ENCODE measurements around the gene ARMC10. TPM values are rescaled to one million over a fixed set of nuclear protein-coding genes. Genes with fewer than 3 reads are reported as not detected.

Gene ARMC10
- polyA plus RNA-seq, 1 donor from 2014 or later = 28.8 TPM

GRCh38 chr7:103129702-103130549 lies 55.0 kb downstream of the ARMC10 start:
- H2AFZ ChIP-seq (ENCODE audit: low read depth, low read length) = no peak overlapping the region
- H3K36me3 ChIP-seq (ENCODE audit: insufficient read depth, low read length) = peaks cover 3% of the 10 kb centered on the region
- H3K4me3 ChIP-seq (ENCODE audit: low read length) = no peak overlapping the region
- H3K27me3 ChIP-seq (ENCODE audit: insufficient read depth, low read depth, low read length) = no peaks in the 10 kb centered on the region
- H3K9ac ChIP-seq (ENCODE audit: low read length) = no peak overlapping the region
- H3F3A ChIP-seq (ENCODE audit: insufficient read depth, low read length, poor library complexity, severe bottlenecking) = no peaks in the 10 kb centered on the region
- TF ChIP-seq TAF1 (IDR thresholded peaks at IDR 0.05; ENCODE audit: low read depth) (no peak), CTCF (IDR thresholded peaks at IDR 0.05; ENCODE audit: poor library complexity, severe bottlenecking) (no peak), SMC3 (conservative IDR thresholded peaks at IDR 0.05; ENCODE audit: poor library complexity) (no peak), EP300 (conservative IDR thresholded peaks at IDR 0.05; ENCODE audit: poor library complexity, severe bottlenecking) (no peak), EZH2 (IDR thresholded peaks at IDR 0.05; ENCODE audit: borderline replicate concordance, insufficient read depth, low read length, poor library complexity, severe bottlenecking) (no peak), REST (IDR thresholded peaks at IDR 0.05; ENCODE audit: borderline replicate concordance) (no peak), POLR2AphosphoS5 (IDR thresholded peaks at IDR 0.05) (no peak), RAD21 (conservative IDR thresholded peaks at IDR 0.05) (no peak)
- no peaks in the 10 kb centered on the region for H4K20me1 ChIP-seq (ENCODE audit: insufficient read depth)
- H3K27ac ChIP-seq (ENCODE audit: low read length) = no peak overlapping the region
- H3K79me2 ChIP-seq (replicated peaks; ENCODE audit: insufficient read depth, low read length) = no peaks in the 10 kb centered on the region
- H3K4me2 ChIP-seq (ENCODE audit: low read length) = no peak overlapping the region
- H3K9me3 ChIP-seq (ENCODE audit: low read length) = no peaks in the 10 kb centered on the region
- no peaks in the 10 kb centered on the region for H3K9me2 ChIP-seq (ENCODE audit: insufficient read depth, low read length)

- TF ChIP-seq MXI1 (conservative IDR thresholded peaks at IDR 0.05; ENCODE audit: poor library complexity, severe bottlenecking) = no peak
- TF ChIP-seq RAD21 (conservative IDR thresholded peaks at IDR 0.05) = no peak
- TF ChIP-seq CTCF (IDR thresholded peaks at IDR 0.05; ENCODE audit: poor library complexity, severe bottlenecking) = no peak
- TF ChIP-seq TAF1 (IDR thresholded peaks at IDR 0.05; ENCODE audit: low read depth) = no peak
- TF ChIP-seq REST (IDR thresholded peaks at IDR 0.05; ENCODE audit: borderline replicate concordance) = no peak
- no peak for TF ChIP-seq EP300 (conservative IDR thresholded peaks at IDR 0.05; ENCODE audit: poor library complexity, severe bottlenecking)
- H3K9me2 ChIP-seq (ENCODE audit: insufficient read depth, low read length) = no peaks in the 10 kb centered on the region
- no peak overlapping the region for H3K9ac ChIP-seq (ENCODE audit: low read length)
Observed at GRCh38 chr7:103130901-103131624, 56.1 kb downstream of the ARMC10 start.

More at GRCh38 chr7:103130901-103131624, 56.1 kb downstream of the ARMC10 start:
- H3K27ac ChIP-seq (ENCODE audit: low read length) = no peak overlapping the region
- H3K36me3 ChIP-seq (ENCODE audit: insufficient read depth, low read length) = peaks cover 3% of the 10 kb centered on the region
- no peaks in the 10 kb centered on the region for H4K20me1 ChIP-seq (ENCODE audit: insufficient read depth)
- no peaks in the 10 kb centered on the region for H3K79me2 ChIP-seq (replicated peaks; ENCODE audit: insufficient read depth, low read length)
- H3K4me3 ChIP-seq (ENCODE audit: low read length) = no peak overlapping the region
- no peak overlapping the region for H2AFZ ChIP-seq (ENCODE audit: low read depth, low read length)
- no peaks in the 10 kb centered on the region for H3K27me3 ChIP-seq (ENCODE audit: insufficient read depth, low read depth, low read length)
- no peaks in the 10 kb centered on the region for H3K9me3 ChIP-seq (ENCODE audit: low read length)
- no peaks in the 10 kb centered on the region for H3F3A ChIP-seq (ENCODE audit: insufficient read depth, low read length, poor library complexity, severe bottlenecking)
- no peak overlapping the region for H3K4me2 ChIP-seq (ENCODE audit: low read length)
